ENCODE measurements around the gene MAST4.

- no peak for TF ChIP-seq CTCF (IDR thresholded peaks at IDR 0.05)
- no peak for TF ChIP-seq POLR2A (IDR thresholded peaks at IDR 0.05)
Measured at GRCh38 chr5:66621736-66622135, 25.5 kb downstream of the MAST4 start.

Measured in esophagus squamous epithelium (tissue), 4 donors.